ENCODE results near the gene TMCC3.
"Not testable (repeated sequence)": the region's sequence is repeated elsewhere in the genome, so short reads cannot be mapped to it uniquely, and the experiment has no call there.

The TMCC3 gene, protein sequence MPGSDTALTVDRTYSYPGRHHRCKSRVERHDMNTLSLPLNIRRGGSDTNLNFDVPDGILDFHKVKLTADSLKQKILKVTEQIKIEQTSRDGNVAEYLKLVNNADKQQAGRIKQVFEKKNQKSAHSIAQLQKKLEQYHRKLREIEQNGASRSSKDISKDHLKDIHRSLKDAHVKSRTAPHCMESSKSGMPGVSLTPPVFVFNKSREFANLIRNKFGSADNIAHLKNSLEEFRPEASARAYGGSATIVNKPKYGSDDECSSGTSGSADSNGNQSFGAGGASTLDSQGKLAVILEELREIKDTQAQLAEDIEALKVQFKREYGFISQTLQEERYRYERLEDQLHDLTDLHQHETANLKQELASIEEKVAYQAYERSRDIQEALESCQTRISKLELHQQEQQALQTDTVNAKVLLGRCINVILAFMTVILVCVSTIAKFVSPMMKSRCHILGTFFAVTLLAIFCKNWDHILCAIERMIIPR

GRCh38 chr12:94650143-94651056, at the start of gene TMCC3:
TSS of gene TMCC3 (minus strand) at chr12:94650557. CDS start at chr12:94650430, 127 bp downstream.
- no peak for DNase-seq (ENCODE audit: low read depth)
- TF ChIP-seq, protein P1, sequence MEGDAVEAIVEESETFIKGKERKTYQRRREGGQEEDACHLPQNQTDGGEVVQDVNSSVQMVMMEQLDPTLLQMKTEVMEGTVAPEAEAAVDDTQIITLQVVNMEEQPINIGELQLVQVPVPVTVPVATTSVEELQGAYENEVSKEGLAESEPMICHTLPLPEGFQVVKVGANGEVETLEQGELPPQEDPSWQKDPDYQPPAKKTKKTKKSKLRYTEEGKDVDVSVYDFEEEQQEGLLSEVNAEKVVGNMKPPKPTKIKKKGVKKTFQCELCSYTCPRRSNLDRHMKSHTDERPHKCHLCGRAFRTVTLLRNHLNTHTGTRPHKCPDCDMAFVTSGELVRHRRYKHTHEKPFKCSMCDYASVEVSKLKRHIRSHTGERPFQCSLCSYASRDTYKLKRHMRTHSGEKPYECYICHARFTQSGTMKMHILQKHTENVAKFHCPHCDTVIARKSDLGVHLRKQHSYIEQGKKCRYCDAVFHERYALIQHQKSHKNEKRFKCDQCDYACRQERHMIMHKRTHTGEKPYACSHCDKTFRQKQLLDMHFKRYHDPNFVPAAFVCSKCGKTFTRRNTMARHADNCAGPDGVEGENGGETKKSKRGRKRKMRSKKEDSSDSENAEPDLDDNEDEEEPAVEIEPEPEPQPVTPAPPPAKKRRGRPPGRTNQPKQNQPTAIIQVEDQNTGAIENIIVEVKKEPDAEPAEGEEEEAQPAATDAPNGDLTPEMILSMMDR (IDR thresholded peaks at IDR 0.05; ENCODE audit: control insufficient read depth, insufficient read depth, low read depth, low read length, missing control alignments): no peak
- H3K4me3 ChIP-seq (ENCODE audit: control insufficient read depth, low read depth, low read length): no peak within 1 kb of the TSS; the same call in none of the 2 replicates

GRCh38 chr12:94699801-94700200, 49.4 kb upstream of the TMCC3 start:
- DNase-seq (ENCODE audit: low read depth): no peak
- TF ChIP-seq, protein P1 (IDR thresholded peaks at IDR 0.05; ENCODE audit: control insufficient read depth, insufficient read depth, low read depth, low read length, missing control alignments): no peak

DNA sequence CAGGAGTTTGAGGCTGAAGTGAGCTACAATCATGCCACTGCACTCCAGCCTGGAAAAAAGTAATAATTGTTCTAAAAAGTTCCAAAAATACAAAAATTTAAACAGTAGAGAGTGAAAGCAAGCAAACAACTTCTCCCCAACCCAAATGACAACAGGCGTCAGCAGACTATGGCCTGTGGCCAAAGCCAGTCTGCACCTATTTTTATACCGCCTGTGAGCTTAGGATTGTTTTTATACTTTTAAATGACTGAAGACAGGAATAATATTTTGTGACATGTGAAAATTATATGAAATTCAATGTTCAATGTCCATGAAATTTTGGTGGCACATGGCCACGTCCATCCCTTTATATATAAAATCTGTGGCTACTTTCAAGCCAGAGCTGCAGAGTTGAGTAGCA, 48.2 kb upstream of the TMCC3 start:
- no peak overlapping the region for H3K4me3 ChIP-seq (ENCODE audit: control insufficient read depth, low read depth, low read length)
- TF ChIP-seq, protein P1 (IDR thresholded peaks at IDR 0.05; ENCODE audit: control insufficient read depth, insufficient read depth, low read depth, low read length, missing control alignments): no peak
- DNase-seq (ENCODE audit: low read depth): no peak

More at GRCh38 chr12:94699801-94700200, 49.4 kb upstream of the TMCC3 start:
- H3K4me3 ChIP-seq (ENCODE audit: control insufficient read depth, low read depth, low read length): no peak overlapping the region

- TF ChIP-seq, protein P1 (IDR thresholded peaks at IDR 0.05; ENCODE audit: control insufficient read depth, insufficient read depth, low read depth, low read length, missing control alignments): no peak
- H3K4me3 ChIP-seq (ENCODE audit: control insufficient read depth, low read depth, low read length): no peak overlapping the region
- no peak for DNase-seq (ENCODE audit: low read depth)
Measured at GRCh38 chr12:94697631-94698030, 47.3 kb upstream of the TMCC3 start.

- no peak overlapping the region for H3K4me3 ChIP-seq (ENCODE audit: control insufficient read depth, low read depth, low read length)
- DNase-seq (ENCODE audit: low read depth): no peak
- TF ChIP-seq, protein P1 (IDR thresholded peaks at IDR 0.05; ENCODE audit: control insufficient read depth, insufficient read depth, low read depth, low read length, missing control alignments): no peak
Measured at GRCh38 chr12:94694732-94695131, 44.4 kb upstream of the TMCC3 start.

DNA sequence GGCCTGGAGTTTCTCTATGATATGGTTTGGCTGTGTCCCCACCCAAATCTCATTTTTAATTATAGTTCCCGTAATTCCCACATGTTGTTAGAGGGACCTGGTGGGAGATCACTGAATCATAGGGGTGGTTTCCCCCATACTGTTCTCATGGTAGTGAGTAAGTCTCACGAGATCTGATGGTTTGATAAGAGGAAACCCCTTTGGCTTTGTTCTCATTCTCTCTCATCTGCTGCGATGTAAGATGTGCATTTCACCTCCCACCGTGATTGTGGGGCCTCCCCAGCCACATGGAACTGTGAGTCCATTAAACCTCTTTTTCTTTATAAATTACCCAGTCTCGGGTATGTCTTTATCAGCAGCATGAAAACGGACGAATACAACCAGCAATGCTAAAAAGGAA, 42.5 kb upstream of the TMCC3 start:
- H3K4me3 ChIP-seq (ENCODE audit: control insufficient read depth, low read depth, low read length); DNase-seq (ENCODE audit: low read depth): not testable (repeated sequence)
